ENCODE measurements around the gene CADPS2.

Gene CADPS2

GRCh38 chr7:122768827-122769226 is 117.4 kb downstream of the CADPS2 start:
- DNase-seq (ENCODE audit: low spot score) = no peak

DNA sequence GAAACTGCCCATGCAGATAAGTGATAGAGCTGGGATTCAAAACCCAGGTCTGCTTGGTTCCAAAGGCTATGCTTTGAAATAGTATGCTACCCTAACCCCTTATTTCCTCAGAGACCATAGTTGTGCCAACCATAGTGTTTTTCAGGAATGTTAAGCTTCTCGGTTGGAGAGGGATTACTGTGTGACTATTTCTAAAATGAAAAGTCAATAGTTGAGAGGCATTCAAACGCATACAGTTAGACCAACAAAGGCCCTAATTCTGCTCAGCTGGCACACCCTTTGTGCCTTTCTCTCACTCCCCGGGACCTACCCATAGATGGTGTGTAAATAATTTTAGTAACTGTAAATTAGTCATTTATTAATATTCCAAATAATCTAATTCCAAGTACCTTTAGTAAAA is 118.9 kb downstream of the CADPS2 start:
- no peak for DNase-seq (ENCODE audit: low spot score)

GRCh38 chr7:122766593-122766992 is 119.7 kb downstream of the CADPS2 start:
- DNase-seq (ENCODE audit: low spot score) = no peak

GRCh38 chr7:122764902-122765301 is 121.4 kb downstream of the CADPS2 start:
- DNase-seq (ENCODE audit: low spot score) = no peak

DNA sequence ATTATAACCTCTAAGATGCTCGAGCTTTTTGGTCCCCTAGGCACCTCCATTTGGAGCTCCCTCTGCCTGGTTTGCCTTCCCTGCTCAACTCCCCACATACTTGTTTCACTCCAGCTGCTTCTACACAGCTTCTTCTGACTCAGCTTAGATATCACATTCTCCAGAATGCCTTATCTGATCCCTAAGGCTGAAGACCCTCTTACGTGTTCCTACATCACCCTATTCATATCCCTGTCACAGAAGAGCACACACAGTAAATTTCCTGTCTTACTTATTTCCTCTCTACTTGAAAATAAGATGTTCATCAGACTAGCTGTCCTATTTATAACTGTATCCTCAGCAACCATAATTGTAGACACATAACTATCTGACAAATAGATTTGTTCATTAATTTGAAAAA is 122.2 kb downstream of the CADPS2 start:
- DNase-seq (ENCODE audit: low spot score) = no peak

DNA sequence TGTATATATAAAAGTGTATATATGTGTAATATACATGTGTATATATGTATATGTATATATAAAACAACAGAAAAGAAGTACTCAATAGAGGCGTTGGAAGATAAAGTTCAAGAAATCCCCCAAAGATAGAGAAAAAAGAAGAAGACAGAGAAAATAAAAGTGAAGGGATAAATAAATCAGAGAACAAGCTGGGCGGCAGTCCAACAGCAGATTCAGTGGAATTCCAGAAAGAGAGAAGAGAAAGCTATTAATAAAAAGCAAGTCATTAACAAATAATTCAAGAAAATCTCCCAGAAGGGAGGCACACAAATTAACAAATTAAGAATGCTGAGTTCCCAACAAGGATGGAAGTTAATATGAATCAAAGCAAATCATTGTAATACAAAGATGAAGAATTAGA is 124.2 kb downstream of the CADPS2 start:
- no peak for DNase-seq (ENCODE audit: low spot score)

- no peak for DNase-seq (ENCODE audit: low spot score)
Observed at GRCh38 chr7:122758501-122758900, 127.8 kb downstream of the CADPS2 start.

DNA sequence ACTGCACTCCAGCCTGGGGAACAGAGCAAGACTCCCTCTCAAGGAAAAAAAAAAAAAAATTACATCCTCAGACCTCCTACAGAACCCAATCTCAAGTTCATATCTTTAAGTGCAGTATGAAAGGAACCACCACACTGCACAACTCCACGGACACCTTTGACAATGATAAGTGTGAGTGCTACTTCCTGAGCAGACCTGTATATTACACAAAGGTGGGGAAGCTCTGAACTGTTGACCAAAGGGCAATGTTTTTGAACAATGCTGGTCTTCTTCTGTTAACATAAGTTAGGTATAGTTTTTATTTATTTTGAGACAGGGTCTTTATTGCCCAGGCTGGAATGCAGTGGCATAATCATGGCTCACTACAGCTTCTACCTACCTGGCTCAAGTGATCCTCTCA is 129.4 kb downstream of the CADPS2 start:
- DNase-seq (ENCODE audit: low spot score) = no peak

DNA sequence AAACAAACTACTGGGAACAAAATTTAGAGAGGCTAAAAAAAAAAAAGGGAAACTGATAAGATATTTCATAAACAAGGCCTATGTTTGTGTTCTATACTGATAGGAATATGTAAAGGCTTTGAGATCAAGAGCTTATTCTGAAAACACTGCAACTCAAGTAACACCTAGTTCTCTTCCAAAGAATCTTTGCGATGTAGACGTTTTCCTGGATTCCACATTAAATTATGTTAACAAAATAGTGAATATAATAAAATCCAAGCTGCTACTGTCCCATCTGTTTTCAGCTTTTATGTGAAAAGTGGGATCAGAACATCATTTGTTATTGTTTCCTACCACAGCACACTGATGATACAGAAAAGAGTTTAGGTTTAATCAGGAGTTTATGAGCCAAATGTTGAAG is 130.6 kb downstream of the CADPS2 start:
- DNase-seq (ENCODE audit: low spot score) = no peak

DNA sequence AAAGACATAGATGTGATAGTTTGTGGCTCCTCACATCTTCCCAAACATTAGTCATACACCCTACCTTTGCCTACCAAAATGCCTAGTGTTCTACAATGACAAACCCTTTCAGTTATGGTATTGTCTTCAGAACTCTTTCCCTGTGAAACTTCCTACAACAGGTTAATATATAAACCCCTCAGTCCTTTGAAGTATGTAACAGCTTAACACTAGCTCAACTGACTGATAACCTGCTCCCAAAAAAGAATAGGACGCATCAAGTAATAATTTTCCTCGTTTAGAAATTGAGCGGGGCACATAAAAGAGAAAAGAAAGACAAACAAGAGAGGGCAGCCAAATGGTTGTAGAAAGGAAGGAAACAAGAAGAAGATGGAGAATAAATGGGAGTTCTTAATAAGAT is 133.7 kb downstream of the CADPS2 start:
- no peak for DNase-seq (ENCODE audit: low spot score)

DNA sequence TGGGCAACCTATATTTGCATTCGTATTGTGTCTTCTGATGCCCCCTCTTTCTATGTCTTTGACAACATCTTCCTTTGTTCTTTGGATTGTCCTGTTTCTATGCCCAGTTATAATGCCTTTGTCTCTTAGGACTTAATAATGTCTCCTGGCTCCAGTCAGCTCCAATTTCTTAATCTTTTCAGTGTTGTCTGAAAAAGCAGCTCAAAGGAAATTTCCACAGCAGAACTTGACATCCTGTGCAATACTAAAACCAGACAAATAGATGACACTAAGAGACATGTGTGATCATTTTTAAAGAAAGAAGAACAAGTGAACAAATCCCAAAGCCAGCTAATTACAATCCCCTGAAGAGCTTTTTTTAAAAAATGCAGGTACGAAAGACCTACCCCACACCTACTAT is 135.9 kb downstream of the CADPS2 start:
- no peak for DNase-seq (ENCODE audit: low spot score)

DNA sequence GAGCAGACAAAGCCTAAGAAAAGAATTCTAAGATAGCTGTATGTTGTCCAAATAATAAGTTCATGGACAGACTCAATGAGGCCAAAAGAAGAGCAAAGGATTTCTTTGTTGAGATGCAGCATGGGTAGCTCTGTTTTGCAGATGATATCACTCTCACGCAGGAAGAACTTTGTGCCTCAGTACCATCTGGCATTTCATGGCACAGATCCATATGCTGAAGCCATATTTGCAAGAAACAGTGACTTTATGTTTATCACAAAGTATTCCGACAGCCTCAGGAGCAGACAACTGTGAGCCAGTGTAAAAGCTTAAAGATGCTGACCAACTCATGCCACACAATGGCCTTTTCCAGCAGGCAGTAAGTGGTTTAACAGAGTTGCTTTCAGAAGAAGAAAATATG is 138.1 kb downstream of the CADPS2 start:
- no peak for DNase-seq (ENCODE audit: low spot score)

DNA sequence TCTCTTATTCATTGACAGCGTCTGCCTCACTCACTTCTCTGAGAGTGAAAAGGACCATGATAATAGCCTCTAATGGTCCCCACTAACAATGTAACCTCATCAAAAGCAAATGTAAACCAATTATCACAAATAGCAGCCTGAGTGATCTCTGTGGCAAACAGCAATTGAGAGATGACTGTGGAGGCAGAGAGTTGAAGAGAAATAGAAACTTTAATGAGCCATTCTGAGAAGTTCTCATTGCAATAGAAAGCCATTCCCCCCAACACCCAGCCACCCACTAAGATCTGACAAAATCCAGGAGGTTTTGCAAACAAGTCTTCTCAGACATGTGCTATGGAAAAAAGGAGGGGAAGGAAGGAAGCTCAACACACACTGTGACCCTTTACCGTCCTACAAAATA is 139.3 kb downstream of the CADPS2 start:
- no peak for DNase-seq (ENCODE audit: low spot score)

- DNase-seq (ENCODE audit: low spot score) = no peak
Observed at GRCh38 chr7:122743211-122743610, 143.0 kb downstream of the CADPS2 start.

DNA sequence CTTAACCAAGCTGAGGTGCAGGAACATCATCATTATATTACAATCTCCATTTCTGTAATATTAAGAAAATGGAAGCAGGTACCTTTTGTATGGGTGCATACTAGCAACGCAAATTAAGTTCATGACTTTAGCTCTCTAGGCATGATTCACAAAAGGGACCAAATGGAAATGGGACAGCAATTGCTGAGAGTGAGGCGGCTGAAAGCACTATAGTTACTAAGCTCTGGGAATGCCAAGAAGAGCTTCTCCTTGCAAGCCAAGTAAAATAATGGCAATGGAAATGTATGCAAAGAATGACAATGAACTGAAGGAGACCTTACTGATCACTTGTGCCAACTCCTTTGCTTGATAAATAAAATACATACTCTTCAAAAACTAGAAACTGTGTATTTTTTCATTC is 147.3 kb downstream of the CADPS2 start:
- no peak for DNase-seq (ENCODE audit: low spot score)

DNA sequence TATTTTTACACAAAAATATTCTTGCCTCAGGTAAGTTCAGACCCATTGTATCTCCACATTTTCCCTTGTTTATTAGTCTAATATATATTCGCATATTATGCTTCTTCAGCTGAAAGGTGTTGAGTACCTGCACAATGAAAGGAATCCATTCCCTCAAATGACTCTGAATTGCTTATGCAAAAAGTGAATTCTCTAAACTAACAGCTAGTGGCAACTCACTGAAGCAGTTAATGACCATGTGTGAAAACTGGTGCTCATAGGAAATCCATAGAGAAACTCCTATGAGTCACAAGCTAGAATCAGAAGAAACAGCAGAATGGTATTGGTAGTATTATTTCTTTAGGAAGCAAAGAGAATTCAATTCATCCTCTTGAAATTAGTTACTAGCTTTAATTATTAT is 150.1 kb downstream of the CADPS2 start:
- DNase-seq (ENCODE audit: low spot score) = no peak

DNA sequence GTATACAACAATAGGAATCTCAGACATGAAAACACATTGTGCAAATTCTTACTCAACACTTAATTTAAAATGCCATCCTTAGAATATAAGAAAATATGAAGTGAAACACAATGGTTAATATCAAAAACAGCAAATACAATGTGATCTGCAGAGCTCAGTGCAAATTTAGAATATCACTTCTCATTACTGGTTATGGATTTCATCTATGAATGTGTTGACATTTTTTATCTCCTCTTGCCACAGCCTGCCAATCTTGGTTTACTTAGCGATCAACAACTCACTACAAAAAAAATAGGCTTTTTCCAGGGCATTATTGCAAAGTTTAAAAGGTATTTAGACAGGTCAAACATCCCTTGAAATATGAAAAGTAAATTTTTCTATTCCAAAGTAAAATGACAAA is 158.5 kb downstream of the CADPS2 start:
- no peak for DNase-seq (ENCODE audit: low spot score)

DNA sequence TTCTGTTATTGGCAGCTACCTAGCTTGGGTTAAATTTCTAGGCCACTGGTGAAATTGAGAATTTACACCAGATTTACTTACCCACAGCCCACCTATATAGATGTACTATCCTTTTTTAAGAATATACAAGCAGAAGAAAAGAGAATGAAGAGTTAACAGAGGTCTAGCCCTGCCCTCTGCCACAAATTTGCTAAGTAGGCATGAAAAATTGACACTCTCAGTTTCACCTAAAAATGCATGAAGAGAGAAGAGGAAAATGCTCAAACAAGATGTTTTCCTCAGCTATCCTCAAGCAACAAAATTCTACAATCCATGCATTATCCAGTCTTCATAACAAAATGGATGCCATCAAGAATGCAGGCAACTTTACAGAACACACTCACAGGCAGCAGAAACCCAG is 158.9 kb downstream of the CADPS2 start:
- DNase-seq (ENCODE audit: low spot score) = no peak

DNA sequence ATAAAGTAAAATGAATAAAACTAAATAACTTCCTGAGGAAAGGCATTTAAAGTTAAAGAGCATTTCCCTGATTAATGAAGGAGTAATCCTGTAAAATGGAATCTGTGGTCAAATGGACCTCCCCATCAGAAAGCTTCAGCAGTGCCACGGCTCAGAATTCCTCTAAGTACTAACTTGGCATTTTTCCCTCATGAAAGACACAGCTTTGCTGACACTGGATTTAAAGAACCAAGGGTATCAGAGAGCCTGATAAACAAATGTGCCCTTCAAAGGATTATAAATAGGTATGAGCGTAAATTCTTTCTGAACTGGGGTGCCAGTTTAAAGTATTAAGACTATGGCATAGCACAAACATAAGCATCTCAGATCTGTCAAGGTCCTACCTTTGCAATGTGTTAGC is 159.4 kb downstream of the CADPS2 start:
- DNase-seq (ENCODE audit: low spot score) = no peak

DNA sequence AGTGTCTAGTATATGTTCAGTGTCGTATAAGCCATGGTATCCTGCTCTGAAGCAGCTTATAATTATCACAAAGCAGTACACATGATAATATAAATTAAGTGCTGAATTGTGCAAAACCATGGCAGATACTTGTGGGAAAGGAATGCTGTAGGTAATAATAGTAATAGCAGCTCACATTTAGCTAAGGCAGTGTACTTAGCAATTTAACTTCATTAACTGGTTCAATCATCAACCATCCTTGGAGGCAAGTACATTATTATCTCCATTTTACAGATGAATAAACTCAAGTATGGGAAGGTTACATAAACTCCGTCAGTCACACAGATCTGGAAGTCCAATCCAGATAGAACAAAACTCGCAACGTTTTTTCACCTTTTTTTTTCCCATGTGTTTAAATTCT is 161.9 kb downstream of the CADPS2 start:
- DNase-seq (ENCODE audit: low spot score) = no peak

GRCh38 chr7:122719010-122719578 is 167.2 kb downstream of the CADPS2 start:
- DNase-seq (ENCODE audit: low spot score) = no peak

GRCh38 chr7:122717356-122718089 is 168.7 kb downstream of the CADPS2 start:
- no peak for DNase-seq (ENCODE audit: low spot score)

DNA sequence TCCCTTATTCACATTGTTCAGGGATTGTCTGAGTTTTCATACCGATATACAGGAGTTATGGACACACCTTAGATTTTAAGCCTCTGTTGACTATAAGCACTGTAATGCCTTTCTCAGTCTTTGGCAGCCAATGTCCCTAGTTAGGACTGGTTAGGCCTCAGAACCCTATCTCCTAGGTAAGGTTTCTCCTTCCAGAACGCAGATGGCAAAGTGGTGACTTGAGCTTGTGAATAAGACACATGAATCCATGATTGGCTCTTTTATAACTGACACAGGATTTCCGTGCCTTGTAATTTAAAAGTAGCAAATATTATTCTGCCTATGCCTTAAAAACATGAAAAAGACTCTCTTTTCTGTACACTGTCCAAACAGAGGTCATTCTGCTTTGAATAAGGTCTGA is 171.1 kb downstream of the CADPS2 start:
- DNase-seq (ENCODE audit: low spot score) = no peak

- DNase-seq (ENCODE audit: low spot score) = no peak
Observed at GRCh38 chr7:122710916-122711315, 175.3 kb downstream of the CADPS2 start.
